HepG2 (cell line): ENCODE data around the gene ERBB4. TPM values are rescaled to one million over a fixed set of nuclear protein-coding genes. Genes with fewer than 3 reads are reported as not detected.

ENCODE experiments used
- MIER2 ChIP-seq: IDR thresholded peaks from 2 replicates; pipeline ENCODE4 v1.6.1; 2016; ENCODE audit warnings: missing biosample characterization, missing genetic modification reagents
- ZNF460 ChIP-seq: sonication (generic); formaldehyde crosslinking; IDR thresholded peaks from 2 replicates; pipeline ENCODE4 v1.5.1; 2020; ENCODE audit warnings: missing genetic modification reagents, mild to moderate bottlenecking, borderline replicate concordance
- polyA plus RNA-seq, 8 experiments: library from polyadenylated mRNA; depleted of rRNA in 3 of 8; stranded (reverse) in 7 of 8; unstranded in 1 of 8; fragments of >200 nt; fragmentation: Illumina TruSeq in 4 of 8; extraction: Trizol in 4 of 8; gene quantifications; 2 replicates each; pipeline versions ENCODE4 v1.2.1 to v1.2.3, GENCODE V29; 2011 to 2016; ENCODE audit warnings: low read depth in 4 of 8, missing spikeins in 1 of 8, mixed read lengths in 1 of 8; ENCODE audit not compliant: insufficient read depth in 1 of 8
- total RNA-seq, 5 experiments: library from RNA; depleted of rRNA; stranded (reverse); fragments of >200 nt; fragmentation: Illumina TruSeq; extraction: Trizol; gene quantifications; 2 replicates each; pipeline ENCODE4 v1.2.3, GENCODE V29; 2016; ENCODE audit warnings: low read depth in 1 of 5
- TF ChIP-seq, protein P1 (sequence below): sonication (generic); formaldehyde crosslinking; IDR thresholded peaks from 2 replicates; pipeline ENCODE4 v1.4.0; 2020; ENCODE audit warnings: mild to moderate bottlenecking, missing genetic modification reagents
- TF ChIP-seq, protein P2 (sequence below): IDR thresholded peaks from 2 replicates; pipeline ENCODE4 v1.4.0; 2020; ENCODE audit warnings: mild to moderate bottlenecking, missing genetic modification reagents

ERBB4 gene
- total and polyA plus RNA-seq, 2 of the 13 experiments (the other 11 are each of a cell fraction or from before 2014, with no cell fraction given) = not detected

DNA sequence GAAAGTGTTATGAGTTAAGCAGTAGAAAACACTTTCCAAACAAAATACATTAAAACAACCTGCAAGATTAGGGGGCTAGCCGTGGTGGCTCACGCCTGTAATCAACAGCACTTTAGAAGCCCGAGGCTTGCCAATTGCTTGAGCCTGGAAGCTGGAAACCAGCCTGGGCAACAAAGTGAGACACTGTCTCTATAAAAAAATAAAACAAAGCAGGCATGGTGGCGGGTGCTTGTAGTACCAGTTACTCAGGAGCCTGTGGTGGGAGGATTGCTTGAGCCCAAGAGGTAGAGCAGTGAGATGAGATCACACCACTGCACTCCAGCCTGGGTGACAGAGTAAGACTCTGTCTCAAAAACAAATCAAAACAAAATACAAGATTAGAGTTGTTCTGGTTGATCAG is 208.3 kb downstream of the ERBB4 start (continued):
- TF ChIP-seq, protein P1, sequence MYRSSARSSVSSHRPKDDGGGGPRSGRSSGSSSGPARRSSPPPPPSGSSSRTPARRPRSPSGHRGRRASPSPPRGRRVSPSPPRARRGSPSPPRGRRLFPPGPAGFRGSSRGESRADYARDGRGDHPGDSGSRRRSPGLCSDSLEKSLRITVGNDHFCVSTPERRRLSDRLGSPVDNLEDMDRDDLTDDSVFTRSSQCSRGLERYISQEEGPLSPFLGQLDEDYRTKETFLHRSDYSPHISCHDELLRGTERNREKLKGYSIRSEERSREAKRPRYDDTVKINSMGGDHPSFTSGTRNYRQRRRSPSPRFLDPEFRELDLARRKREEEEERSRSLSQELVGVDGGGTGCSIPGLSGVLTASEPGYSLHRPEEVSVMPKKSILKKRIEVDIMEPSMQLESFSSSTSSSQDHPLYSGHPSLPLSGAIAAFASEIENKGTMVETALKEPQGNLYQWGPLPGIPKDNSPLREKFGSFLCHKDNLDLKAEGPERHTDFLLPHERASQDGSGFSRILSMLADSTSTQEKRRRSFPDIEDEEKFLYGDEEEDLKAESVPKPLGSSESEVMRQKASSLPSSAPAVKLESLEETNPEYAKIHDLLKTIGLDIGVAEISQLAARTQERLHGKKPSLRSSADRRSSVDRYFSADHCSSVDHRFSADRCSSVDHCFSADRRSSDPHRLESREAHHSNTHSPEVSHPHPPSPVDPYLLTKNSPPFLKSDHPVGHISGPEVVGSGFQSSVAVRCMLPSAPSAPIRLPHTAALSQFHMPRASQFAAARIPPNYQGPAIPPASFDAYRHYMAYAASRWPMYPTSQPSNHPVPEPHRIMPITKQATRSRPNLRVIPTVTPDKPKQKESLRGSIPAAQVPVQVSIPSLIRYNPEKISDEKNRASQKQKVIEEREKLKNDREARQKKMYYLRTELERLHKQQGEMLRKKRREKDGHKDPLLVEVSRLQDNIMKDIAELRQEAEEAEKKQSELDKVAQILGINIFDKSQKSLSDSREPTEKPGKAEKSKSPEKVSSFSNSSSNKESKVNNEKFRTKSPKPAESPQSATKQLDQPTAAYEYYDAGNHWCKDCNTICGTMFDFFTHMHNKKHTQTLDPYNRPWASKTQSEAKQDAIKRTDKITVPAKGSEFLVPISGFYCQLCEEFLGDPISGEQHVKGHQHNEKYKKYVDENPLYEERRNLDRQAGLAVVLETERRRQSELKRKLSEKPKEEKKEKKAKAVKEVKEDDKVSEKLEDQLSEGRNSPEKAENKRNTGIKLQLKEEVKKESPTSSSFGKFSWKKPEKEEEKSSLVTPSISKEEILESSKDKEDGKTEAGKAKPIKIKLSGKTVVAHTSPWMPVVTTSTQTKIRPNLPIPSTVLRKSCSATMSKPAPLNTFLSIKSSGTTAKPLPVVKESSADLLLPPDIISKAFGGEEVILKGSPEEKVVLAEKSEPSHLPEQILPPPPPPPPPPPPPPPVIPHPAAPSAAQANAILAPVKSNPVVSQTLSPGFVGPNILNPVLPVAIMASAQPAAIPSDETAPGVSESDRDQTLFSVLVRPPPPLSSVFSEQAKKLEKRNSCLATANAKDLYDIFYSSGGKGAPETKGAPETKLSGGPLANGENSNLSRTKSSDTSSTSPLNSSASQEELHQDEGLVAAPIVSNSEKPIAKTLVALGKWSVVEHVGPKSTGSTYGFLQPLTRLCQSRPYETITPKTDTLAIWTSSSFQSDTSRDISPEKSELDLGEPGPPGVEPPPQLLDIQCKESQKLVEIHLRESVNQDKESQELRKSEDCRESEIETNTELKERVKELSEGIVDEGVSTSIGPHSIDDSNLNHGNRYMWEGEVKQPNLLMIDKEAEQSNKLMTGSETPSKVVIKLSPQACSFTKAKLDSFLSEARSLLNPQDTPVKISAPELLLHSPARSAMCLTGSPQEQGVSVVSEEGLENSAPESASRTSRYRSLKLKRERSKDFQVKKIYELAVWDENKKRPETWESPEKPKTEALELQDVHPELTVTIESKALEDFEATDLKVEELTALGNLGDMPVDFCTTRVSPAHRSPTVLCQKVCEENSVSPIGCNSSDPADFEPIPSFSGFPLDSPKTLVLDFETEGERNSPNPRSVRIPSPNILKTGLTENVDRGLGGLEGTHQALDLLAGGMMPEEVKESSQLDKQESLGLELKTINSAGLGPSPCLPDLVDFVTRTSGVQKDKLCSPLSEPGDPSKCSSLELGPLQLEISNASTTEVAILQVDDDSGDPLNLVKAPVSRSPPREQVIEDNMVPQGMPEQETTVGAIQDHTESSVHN = no peak
- TF ChIP-seq, protein P2, sequence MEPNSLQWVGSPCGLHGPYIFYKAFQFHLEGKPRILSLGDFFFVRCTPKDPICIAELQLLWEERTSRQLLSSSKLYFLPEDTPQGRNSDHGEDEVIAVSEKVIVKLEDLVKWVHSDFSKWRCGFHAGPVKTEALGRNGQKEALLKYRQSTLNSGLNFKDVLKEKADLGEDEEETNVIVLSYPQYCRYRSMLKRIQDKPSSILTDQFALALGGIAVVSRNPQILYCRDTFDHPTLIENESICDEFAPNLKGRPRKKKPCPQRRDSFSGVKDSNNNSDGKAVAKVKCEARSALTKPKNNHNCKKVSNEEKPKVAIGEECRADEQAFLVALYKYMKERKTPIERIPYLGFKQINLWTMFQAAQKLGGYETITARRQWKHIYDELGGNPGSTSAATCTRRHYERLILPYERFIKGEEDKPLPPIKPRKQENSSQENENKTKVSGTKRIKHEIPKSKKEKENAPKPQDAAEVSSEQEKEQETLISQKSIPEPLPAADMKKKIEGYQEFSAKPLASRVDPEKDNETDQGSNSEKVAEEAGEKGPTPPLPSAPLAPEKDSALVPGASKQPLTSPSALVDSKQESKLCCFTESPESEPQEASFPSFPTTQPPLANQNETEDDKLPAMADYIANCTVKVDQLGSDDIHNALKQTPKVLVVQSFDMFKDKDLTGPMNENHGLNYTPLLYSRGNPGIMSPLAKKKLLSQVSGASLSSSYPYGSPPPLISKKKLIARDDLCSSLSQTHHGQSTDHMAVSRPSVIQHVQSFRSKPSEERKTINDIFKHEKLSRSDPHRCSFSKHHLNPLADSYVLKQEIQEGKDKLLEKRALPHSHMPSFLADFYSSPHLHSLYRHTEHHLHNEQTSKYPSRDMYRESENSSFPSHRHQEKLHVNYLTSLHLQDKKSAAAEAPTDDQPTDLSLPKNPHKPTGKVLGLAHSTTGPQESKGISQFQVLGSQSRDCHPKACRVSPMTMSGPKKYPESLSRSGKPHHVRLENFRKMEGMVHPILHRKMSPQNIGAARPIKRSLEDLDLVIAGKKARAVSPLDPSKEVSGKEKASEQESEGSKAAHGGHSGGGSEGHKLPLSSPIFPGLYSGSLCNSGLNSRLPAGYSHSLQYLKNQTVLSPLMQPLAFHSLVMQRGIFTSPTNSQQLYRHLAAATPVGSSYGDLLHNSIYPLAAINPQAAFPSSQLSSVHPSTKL (CRISPR knock-in tag) = no peak
- no peak for TF ChIP-seq ZNF460 (CRISPR knock-in tag)
- TF ChIP-seq MIER2 = no peak
- TF ChIP-seq, all 625 proteins: peak for 0
